ENCODE data around the gene MAN2B2.
"Not testable (repeated sequence)": the region's sequence is repeated elsewhere in the genome, so short reads cannot be mapped to it uniquely, and the experiment has no call there.

MAN2B2 gene

DNA sequence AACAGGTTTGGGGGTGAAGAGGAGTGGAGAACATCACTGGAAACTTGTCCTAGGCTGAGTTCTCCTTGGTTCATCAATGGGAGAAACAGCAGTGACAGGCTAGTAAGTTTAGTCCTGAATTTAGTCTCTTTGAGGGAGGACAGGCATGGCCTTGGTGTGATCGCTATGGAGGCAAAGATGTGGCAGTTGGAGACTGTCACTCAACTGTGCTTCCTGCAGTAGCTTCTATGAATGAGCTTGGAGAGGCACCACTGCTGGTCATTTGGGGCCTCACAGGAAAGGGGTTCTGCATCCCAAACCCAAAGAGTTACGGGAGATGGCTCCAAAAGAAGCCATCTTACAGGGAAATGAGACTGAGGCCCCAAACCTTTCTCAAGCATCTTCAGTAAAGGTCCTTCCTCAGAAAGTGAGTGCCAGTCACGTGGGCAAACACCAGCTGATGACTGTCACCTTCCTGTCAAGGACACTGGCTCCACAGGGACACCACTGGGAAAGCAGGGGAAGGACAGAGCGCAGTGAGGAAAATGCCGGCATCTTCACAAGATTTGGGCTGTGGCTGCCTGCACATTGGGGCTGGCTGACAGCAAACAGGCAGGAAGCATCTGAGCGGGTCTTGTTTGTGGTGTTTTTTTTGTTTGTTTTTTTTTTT, 72.7 kb downstream of the MAN2B2 start:
- no peak for DNase-seq

GRCh38 chr4:6649216-6649615, 74.2 kb downstream of the MAN2B2 start:
- no peak for DNase-seq

- not testable (repeated sequence) for DNase-seq
These were observed 79.2 kb downstream of the MAN2B2 start for GRCh38 chr4:6654211-6654610.

- not testable (repeated sequence) for DNase-seq
These were observed 80.3 kb downstream of the MAN2B2 start for GRCh38 chr4:6655291-6655690.

DNA sequence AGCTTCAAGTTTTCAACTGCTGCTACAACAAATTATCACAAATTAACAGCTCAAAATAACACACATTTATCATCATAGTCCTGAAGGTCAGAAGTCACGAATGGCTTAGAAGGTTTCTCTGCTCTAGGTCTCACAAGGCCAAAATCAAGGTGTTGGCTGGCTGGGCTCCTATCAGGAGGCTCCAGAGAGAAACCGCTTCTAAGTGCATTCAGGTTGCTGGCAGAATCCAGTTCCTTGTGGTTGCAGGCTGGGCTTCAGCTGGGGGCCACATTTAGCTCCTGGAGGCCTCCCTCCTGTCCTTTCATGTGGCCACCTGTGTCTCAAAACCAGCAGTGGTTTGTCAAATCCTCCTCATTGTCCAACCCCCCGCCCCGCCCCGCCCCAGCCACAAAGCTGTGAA, 80.9 kb downstream of the MAN2B2 start:
- DNase-seq: no peak

GRCh38 chr4:6657242-6658208, 82.5 kb downstream of the MAN2B2 start:
- DNase-seq: no peak

DNA sequence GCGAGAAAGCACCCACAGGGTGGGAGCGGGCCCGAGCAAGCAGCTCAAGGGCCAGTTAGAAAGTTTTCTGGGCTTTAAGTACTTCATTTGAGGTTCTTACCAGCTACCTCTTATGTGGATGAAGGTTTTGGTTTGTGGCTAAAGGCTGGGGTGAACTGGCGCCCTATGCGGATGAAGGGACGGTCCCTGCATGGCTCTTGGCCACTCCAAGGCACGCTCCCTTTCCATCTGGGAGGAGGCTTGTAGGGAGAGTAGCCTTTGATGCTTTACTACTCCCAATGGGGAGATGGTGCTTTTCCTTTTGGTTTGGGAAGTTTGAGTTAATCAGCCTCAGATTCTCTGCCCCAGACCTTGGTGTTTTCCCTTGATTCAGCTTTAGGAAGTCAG, 83.2 kb downstream of the MAN2B2 start:
- no peak for DNase-seq

DNA sequence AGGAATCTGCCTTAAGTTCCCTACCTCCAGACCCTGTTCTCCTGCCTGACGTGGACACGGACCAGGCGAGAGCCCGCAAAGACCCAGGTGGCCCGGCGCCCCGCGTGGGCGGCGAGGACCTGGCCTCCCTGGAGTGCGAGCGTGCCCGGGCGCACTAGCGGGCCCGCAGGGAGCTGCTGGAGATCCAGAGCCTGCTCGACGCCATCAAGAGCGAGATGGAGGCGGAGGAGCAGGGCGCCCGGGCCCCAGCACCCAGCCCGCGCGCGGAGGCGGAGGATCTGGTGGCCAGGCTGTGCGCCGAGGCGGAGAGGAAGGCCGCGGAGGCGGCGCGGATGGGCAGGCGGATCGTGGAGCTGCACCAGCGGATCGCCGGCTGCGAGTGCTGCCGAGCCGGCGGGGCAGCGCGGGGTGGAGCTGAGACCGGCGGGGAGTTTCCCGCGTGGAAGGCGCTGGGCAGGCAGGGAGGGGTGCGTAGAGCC, 83.6 kb downstream of the MAN2B2 start:
- DNase-seq: no peak

GRCh38 chr4:6659897-6660296, 84.9 kb downstream of the MAN2B2 start:
- no peak for DNase-seq

DNA sequence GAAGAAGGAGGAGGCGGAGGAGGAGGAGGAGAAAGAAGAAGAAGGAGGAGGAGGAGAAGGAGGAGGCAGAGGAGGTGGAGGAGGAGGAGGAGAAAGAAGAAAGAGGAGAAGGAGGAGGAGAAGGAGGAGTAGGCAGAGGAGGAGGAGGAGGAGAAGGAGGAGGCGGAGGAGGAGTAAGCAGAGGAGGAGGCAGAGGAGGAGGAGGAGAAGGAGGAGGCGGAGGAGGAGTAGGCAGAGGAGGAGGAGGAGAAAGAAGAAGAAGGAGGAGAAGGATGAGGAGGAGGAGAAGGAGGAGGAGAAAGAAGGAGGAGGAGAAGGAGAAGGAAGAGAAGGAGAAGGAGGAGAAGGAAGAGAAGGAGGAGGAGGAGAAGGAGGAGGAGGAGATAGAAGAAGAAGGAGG, 85.4 kb downstream of the MAN2B2 start:
- no peak for DNase-seq

DNA sequence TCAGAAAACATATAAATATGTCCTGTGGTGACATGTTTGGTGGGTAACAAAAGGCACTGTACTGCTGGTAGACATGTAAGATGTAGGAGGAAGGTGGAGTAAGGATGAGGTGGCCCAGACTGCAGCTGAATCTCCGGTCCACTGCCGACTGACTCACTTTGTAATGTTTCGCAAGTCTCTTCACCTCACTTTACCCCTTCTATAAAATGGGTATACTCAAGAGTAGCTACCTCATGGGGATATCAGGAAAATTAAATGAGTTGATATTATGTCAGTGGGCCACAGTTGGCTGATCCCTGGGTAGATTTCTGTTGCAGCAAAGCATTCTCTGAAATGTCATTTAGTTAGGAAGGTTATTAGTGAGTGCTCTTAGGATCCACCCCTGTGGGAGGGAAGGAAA, 87.6 kb downstream of the MAN2B2 start:
- DNase-seq: no peak

- DNase-seq: no peak
These were observed 88.8 kb downstream of the MAN2B2 start for GRCh38 chr4:6663596-6664393.

- DNase-seq: no peak
These were observed 90.3 kb downstream of the MAN2B2 start for GRCh38 chr4:6665320-6665654.

- DNase-seq: no peak
These were observed 93.4 kb downstream of the MAN2B2 start for GRCh38 chr4:6668391-6668790.

GRCh38 chr4:6671648-6672047, 96.7 kb downstream of the MAN2B2 start:
- no peak for DNase-seq

DNA sequence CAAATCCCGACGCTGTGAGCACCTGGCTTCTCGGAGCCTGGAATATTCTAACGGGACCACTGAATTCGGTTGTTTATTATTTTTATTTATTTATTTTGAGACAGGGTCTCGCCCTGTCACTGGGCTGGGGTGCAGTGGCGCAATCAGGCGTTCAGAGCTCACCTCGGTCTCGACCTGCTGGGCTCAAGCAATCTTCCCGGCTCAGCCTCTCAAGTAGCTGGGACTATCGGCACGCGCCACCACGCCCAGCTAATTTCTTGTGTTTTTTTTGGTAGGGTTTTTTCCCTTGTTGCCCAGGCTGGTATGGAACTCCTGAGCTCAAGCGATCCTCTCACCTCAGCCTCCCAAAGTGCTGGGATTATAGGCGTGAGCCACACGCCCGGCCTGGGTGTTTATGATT, 97.1 kb downstream of the MAN2B2 start:
- DNase-seq: no peak

GRCh38 chr4:6672541-6673190, 97.7 kb downstream of the MAN2B2 start:
- DNase-seq: not testable (repeated sequence)
